Occipital lobe (tissue), 2 donors: ENCODE results near the gene TTLL5. TPM values are rescaled to one million over a fixed set of nuclear protein-coding genes. Genes with fewer than 3 reads are reported as not detected.

Source experiments
- DNase-seq: peaks from one replicate; lab custom pipeline; 2025; lab: John Stamatoyannopoulos, UW
- total RNA-seq: library from RNA; depleted of rRNA; stranded (reverse); fragments of >200 nt; gene quantifications from one replicate; pipeline ENCODE4 v1.2.3, GENCODE V29; 2014

TTLL5 gene
- total RNA-seq, 1 donor from 2014 or later = 36.7 TPM

DNA sequence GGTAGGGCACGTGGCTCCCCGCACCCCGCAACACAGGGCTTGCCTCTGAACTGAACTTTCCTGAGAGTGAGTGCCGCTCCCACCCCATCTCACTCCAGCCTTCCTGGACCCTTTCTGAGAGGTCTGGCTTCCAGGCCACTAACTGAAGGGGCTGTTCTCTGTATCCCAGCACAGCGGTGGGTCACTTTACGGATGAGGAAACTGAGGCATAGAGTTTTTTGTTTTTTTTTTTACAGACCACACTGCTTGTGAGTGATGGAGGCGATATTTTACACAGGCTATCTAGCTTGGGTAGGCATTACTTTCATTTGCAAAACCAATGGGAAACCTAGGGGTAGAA is 321.9 kb downstream of the TTLL5 start:
- no peak for DNase-seq

DNA sequence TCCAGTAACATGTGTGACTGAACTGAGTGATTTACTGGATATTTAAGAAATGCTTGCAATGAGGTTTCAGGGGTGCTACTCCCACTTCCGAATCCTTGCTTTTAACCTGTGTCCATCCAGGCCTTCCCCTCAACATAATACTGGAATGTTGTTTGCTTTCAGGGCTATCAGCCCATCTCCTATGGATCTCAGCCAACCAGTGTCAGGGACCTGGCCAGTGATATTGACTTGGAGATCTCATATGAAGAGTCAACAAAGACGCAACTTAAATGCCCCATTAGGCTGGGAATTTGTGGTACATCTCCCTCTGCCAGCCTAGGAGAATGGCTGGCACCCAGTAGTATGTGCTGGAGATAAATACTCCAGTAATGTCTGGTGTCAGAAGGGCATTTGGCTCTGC is 323.6 kb downstream of the TTLL5 start:
- DNase-seq = no peak

DNA sequence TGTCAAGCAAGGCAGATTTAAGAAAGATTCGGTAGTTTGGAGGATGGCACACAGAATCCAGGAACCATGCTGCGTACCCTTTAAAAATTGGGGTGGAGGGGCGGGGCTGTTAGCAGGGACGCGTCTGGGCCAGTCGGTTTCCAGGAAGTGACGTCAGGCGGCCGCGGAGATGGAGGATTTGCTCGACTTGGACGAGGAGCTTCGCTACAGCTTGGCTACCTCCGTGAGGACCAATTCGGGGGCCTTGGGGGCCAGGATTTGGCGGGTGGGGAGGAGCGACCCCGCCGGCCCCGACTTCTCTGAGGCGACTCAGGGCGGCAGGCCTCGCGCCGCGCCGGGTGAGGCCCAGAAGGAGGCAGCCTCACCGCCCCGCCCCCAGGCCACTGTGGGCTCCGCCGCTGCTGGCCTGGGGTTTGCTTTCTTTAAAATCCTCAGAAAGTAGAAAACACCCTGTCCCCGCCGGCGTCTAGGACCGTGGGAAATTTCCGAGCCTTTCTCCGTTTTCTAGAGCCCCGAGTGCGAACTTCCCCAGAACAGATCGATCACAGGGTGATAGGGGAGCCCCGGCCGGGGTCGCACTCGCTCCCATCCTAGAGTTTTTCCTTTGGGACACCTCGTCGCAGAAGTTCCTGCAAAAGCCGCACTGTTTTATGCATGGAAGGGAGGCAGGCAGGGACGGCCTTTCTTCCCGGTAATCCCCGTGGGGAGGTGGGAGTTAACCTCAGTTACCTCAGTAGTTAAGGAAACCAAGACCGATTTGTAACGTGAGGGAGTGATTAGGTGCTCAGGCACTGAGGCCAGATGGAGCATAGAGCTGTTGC is 324.8 kb downstream of the TTLL5 start, which contains the start of gene IFT43:
TSS of gene IFT43 (plus strand) at position 146 of the 821 bp plus-strand sequence. CDS start at position 170, 24 bp downstream.
- DNase-seq = peak; percentile 85

DNA sequence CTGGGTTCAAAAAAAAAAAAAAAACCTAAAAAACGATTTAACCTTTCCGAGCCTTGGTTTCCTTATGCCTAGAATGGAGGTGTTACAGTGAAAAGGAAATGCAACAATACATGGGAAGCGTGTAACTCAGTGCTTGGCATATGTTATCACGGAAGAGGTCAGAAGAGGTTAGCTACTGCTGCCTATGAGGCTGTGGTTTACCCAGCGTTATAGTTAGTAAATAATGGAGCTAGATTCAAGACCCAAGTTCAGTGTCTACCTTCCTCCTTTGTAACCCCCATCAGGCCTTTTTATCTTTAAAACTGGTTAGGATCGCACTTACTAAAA is 325.4 kb downstream of the TTLL5 start:
- DNase-seq = no peak

DNA sequence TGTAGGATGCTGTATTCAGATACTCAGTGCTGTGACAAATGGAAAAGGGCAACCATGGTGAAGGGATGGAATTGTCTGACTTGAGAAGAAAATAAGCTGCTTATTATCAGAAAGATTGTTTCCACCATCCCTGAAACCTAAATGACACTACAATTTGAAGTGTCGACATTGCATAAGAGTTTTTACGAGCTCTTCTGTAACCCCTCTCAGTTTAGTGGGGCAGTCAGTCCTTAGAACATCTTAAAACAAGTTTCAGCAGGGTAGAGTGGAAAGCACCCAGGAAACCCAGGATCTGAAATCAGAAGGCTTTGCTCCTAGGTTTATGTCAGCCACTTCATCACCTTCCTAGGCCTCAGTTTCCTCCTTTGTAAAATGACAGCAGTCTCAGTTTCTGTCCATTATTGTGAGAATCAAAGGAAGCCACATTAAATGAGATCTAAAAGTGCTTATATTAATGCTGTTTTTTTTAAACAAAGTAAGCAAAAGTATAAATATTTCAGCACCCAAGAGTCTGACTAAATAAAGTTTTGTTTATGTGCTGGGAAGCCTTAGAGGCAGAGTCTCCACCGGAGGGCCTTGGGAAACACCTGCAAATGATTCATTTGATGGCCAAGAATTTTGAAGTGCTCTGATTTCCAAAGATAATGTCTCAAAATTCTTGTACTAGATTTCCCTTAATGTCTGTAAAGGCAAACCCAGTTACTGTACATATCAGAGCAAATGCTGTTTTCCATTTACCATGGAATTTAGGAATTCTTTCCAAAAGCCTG is 326.3 kb downstream of the TTLL5 start:
- DNase-seq = no peak

DNA sequence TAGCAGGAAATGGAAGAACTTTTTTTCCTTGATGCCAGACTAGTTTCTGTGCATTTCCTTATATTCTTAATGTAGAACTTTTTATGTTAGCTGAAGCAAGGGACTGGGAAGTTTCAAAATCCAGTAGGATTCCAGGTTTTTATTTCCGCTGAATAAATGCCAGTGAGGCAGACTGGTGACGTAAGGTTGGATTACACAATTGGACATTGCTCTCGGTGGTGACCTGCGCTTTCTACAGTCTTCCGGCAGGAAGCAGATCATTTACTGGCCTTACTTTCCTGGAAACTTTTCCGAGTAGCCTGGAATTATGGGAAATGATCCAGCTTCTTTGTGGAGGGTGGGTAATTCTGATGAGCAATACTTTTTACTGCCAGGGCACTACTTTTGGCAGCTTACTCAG is 328.1 kb downstream of the TTLL5 start:
- DNase-seq = no peak

DNA sequence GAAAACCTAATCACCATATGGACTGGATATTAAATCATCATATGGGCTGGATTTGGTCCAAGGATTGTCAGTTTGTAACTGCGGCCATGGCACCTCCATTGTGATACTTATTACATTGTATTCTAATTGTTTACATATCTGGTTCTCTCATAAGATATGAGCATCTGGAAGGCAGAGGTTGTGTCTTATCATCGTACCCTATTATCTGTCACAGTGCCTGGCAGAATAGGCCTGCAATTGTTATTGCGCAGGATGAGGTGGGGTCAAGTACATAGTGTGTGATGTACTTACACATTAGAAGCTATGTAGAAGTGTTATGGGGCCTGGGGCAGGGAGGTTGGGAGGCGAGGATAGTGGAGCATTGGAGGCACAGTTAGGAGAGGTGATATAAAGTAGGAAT is 329.3 kb downstream of the TTLL5 start:
- DNase-seq = no peak

DNA sequence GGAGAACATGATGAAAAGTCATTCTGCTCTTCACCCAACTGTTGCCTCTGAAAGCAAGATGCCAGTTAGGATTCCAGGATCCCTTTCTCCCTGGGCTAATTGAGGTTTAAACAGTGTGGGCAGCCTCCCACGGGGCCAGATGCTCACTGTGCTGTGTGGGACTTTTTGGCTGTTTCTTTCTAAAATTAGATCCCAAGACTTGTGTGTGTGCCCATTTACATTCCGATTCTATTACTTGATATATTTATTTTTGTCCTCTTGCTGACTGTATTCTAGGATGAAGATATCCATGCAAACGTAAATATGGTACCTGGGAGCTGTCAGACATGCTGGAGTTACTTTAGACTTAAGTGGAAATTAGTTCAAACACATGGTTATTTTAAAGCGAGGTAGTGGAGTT is 330.7 kb downstream of the TTLL5 start:
- DNase-seq = no peak

DNA sequence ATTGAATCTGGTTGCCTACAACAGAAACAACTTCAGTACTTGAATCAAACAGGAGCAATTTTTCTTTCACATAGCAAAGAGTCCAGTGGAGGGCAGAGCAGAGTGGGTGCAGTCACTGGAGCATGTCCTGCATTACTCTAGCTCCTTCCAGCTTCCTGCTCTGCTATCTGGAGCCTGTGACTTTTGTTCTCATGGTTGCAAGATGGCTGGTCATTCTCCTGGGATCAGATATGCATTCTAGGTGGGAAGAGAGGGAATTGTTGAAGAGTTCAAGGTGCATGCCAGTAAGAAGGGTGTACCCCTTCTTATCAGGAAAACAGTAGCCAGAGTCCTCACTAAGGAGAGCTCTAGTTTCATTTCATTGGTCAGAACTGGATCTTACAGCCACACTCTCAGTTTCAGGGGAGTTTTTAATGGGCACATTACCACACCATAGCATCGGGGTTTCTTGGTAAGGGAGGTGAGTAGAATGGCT is 332.6 kb downstream of the TTLL5 start:
- DNase-seq = no peak

DNA sequence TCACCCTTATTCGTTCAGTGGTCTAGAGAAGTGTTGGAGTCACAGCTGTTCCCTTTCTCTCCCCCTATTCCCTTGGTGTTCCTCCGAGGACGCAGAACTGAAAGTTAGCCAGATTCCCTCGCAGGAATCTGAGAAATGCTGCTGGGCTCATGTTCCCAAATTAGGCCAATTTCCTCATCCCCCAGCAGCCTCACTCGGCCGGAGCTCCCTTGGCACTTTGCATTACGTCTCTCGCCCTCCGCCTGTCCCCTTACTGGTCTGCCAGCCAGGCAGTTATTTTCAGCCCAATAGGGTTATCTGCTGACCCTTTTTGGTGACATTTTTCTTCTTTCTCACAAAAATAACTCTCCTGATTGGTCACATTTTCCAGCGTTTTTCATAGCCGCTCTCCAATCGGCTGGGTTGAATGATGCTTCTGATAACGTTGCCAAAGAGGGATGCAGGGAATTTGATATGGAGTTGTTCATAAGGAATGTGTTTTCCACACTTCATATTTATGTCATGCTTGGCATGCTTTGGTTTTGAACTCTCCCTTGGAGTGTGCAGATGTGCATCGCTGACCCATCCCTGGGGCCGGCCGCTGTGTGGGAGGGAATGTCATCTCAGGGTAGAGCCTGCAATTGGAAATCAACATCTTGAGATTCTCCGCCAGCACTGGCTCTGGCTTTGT is 334.5 kb downstream of the TTLL5 start:
- DNase-seq = no peak

DNA sequence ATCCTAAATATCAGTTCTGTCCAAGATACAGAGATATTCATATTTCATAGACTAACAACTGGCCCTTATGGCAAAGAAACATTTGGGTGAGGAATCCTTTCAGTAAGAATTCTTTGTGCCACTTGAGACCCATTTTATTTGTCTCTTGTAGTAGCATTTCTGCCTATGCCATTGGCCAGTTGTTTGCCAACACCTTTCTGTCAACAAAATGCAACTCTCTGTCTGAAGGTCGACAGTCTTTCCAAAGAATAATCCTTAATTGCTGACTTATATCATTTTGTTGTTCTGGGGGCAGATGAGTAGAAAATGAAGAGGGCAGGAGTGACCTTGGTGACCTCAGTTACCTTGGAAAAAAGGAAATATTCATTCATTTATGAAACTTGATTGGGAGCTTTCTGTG is 335.4 kb downstream of the TTLL5 start:
- no peak for DNase-seq

DNA sequence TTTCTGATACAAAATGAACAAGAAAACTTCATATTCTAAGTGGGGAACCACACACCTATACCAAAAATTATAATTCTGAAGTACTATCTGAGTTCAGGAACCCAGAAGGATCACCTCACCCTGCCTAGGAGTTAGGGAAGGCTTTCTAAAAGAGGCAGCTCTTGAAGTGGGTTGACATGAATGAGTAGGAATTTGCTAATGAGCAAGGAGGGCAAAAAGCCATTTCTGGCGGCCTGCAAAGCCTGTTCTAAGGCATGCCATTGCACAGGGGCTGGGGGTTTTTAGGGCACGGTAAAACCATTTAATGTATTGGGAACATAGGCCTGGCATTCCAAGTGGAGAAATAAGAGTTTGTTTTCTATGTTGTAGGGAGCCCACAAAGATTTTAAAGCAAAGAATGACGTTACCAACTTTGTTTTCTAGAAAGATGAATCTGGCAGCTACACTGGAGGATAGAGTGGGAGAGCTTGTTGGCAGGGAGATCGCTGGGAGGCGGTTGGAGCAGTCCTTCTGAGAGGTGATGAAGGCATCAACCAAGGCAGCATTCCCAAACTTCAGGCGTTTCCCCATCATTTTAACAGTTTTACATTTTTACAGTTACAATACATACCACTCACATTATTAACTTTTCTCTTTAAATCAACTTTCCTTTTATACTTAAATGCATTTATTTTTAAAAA is 338.6 kb downstream of the TTLL5 start:
- no peak for DNase-seq

DNA sequence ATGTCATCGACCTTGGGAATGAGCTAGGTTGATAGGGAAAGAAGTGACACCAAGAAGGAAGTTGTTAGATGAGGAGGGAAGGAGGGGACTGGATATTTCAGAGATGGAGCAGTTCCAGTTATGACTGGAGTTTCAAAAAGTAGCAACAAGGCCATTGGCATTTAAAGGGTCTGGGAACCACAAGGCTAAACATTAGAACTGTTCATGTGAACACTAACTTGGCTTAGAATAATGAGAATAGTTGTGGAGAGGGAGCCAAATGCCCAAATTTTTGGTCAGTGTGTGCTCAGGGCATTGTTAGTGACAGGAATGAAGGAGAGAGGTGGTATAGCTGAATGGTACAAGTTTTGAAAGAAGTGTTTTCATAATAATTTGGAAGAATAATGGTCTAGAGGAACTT is 341.3 kb downstream of the TTLL5 start:
- DNase-seq = no peak

Other genes starting within 250 kb of the TTLL5 start
- gene JDP2, start 233.2 kb upstream of the TTLL5 start, total RNA-seq = 4.2 TPM
- 0.47 TPM for gene BATF, start 138.8 kb upstream of the TTLL5 start, total RNA-seq
- gene FLVCR2, start 82.6 kb upstream of the TTLL5 start, total RNA-seq = 2.5 TPM
- 9.2 TPM for gene ERG28, start 370 bp upstream of the TTLL5 start, total RNA-seq